K562 (cell line): ENCODE measurements around the gene GINS2. TPM values are rescaled to one million over a fixed set of nuclear protein-coding genes. Genes with fewer than 3 reads are reported as not detected.

Experiments used
- CBX8 ChIP-seq: fragments of 200-600 bp; sonication (generic); IDR thresholded peaks from 2 replicates; pipeline ENCODE4 v1.6.1; 2012; ENCODE audit warnings: borderline replicate concordance, mixed run types, low read depth, mild to moderate bottlenecking, moderate library complexity, mixed read lengths, low read length, control low read depth, inconsistent platforms; ENCODE audit not compliant: poor library complexity, severe bottlenecking; ENCODE audit errors: extremely low read depth
- CC2D1A ChIP-seq: fragments of 450-650 bp; IDR thresholded peaks from 2 replicates; pipeline ENCODE4 v1.6.1; 2017; ENCODE audit warnings: mild to moderate bottlenecking
- CUX1 ChIP-seq: fragments of 200-800 bp; sonication (Bioruptor generic); IDR thresholded peaks from 2 replicates; pipeline ENCODE4 v1.6.1; 2016; ENCODE audit warnings: missing genetic modification characterization, missing compliant biosample characterization
- EHMT2 ChIP-seq: fragments of 450-650 bp; IDR thresholded peaks from 2 replicates; pipeline ENCODE4 v1.6.1; 2018; ENCODE audit warnings: antibody characterized with exemption
- MCM2 ChIP-seq: fragments of 450-650 bp; IDR thresholded peaks from 2 replicates; pipeline ENCODE4 v1.6.1; 2017; ENCODE audit warnings: low read depth, mild to moderate bottlenecking
- PATZ1 ChIP-seq: fragments of 250-450 bp; sonication (Bioruptor Pico); IDR thresholded peaks from 2 replicates; pipeline ENCODE4 v1.5.0; 2020; ENCODE audit warnings: mild to moderate bottlenecking, borderline replicate concordance
- PHTF2 ChIP-seq: fragments of 250-450 bp; sonication (Bioruptor Pico); IDR thresholded peaks from 2 replicates; pipeline ENCODE4 v1.5.0; 2021; ENCODE audit warnings: mild to moderate bottlenecking
- PML ChIP-seq: IDR thresholded peaks from 2 replicates; pipeline ENCODE4 v1.6.1; 2012; ENCODE audit warnings: low read length, inconsistent platforms
- POLR2G ChIP-seq: fragments of 200-400 bp; formaldehyde crosslinking; IDR thresholded peaks from 2 replicates; pipeline ENCODE4 v1.6.1; 2017; ENCODE audit warnings: low read depth, mild to moderate bottlenecking, antibody characterized with exemption, low read length, moderate library complexity
- PRMT5 ChIP-seq: sonication (generic); formaldehyde crosslinking; IDR thresholded peaks from 2 replicates; pipeline ENCODE4 v1.5.0; 2020; ENCODE audit warnings: missing genetic modification reagents
- RBM15 ChIP-seq: fragments of 200-400 bp; formaldehyde crosslinking; IDR thresholded peaks from 2 replicates; pipeline ENCODE4 v1.6.1; 2018; ENCODE audit warnings: mild to moderate bottlenecking, low read length, moderate library complexity; ENCODE audit not compliant: insufficient read depth
- RBM17 ChIP-seq: fragments of 200-400 bp; formaldehyde crosslinking; IDR thresholded peaks from 2 replicates; pipeline ENCODE4 v1.6.1; 2017; ENCODE audit warnings: low read depth, mild to moderate bottlenecking, low read length, borderline replicate concordance
- TAF15 ChIP-seq: fragments of 200-400 bp; formaldehyde crosslinking; IDR thresholded peaks from 2 replicates; pipeline ENCODE4 v1.6.1; 2017; ENCODE audit warnings: mild to moderate bottlenecking, low read depth, low read length, moderate library complexity
- ZHX1 ChIP-seq: fragments of 150-350 bp; conservative IDR thresholded peaks from 2 replicates; pipeline ENCODE4 v1.6.1; 2014; ENCODE audit warnings: low read length
- ZKSCAN1 ChIP-seq: fragments of 150-350 bp; IDR thresholded peaks from 2 replicates; pipeline ENCODE4 v1.6.1; 2016; ENCODE audit warnings: low read depth, low read length
- ZNF224 ChIP-seq: sonication (generic); formaldehyde crosslinking; IDR thresholded peaks from 2 replicates; pipeline ENCODE4 v1.8.0; 2022; ENCODE audit warnings: mild to moderate bottlenecking, missing genetic modification reagents
- ZNF274 ChIP-seq: IDR thresholded peaks from 2 replicates; pipeline ENCODE4 v1.6.1; 2011; ENCODE audit warnings: low read depth, mild to moderate bottlenecking, low read length, moderate library complexity, borderline replicate concordance
- ZNF561 ChIP-seq: fragments of 450-650 bp; formaldehyde crosslinking; conservative IDR thresholded peaks from 2 replicates; pipeline ENCODE4 v1.4.0; 2020; ENCODE audit warnings: mild to moderate bottlenecking, moderate library complexity
- ZNF644 ChIP-seq: fragments of 200-800 bp; sonication (Bioruptor generic); IDR thresholded peaks from 2 replicates; pipeline ENCODE4 v1.6.1; 2016; ENCODE audit warnings: low read depth, missing genetic modification characterization, missing compliant biosample characterization
- polyA plus RNA-seq, 8 experiments: library from polyadenylated mRNA; depleted of rRNA in 4 of 8; stranded (reverse) in 5 of 8; unstranded in 3 of 8; fragments of >200 nt; fragmentation: Nextera tagmentation in 2 of 8; fragmentation: Illumina TruSeq in 1 of 8; extraction: Ambion mirVana in 2 of 8; extraction: Trizol in 1 of 8; gene quantifications; 2 replicates each; pipeline versions ENCODE4 v1.2.1 to v1.2.3, GENCODE V29; 2011 to 2014; ENCODE audit warnings: inconsistent platforms in 1 of 8, missing spikeins in 1 of 8
- total RNA-seq, 7 experiments: library from RNA; depleted of rRNA in 6 of 7; stranded (reverse); fragments of >200 nt in 6 of 7; fragmentation: Illumina TruSeq in 2 of 7; extraction: Trizol in 2 of 7; gene quantifications; 2 replicates each; pipeline versions ENCODE4 v1.2.1 to v1.2.3, GENCODE V29; 2011 to 2021; ENCODE audit warnings: low replicate concordance in 1 of 7

Gene GINS2
- total and polyA plus RNA-seq, 9 of the 15 experiments (the other 6 are each of a cell fraction or from before 2014, with no cell fraction given) = 40.4 to 76.2 (median 44.6) TPM

GRCh38 chr16:85688586-85689284 lies at the start of gene GINS2 (continued):
- no peak for TF ChIP-seq CBX8
- no peak for TF ChIP-seq PRMT5 (CRISPR knock-in tag)
- TF ChIP-seq ZNF644 (tag) = no peak
- no peak for TF ChIP-seq RBM15
- no peak for TF ChIP-seq CC2D1A
- peak; percentile 95 for TF ChIP-seq POLR2G
- no peak for TF ChIP-seq RBM17
- no peak for TF ChIP-seq ZNF561 (CRISPR knock-in tag)
- TF ChIP-seq CUX1 (CRISPR knock-in tag) = no peak
- no peak for TF ChIP-seq ZKSCAN1
- TF ChIP-seq ZNF224 = no peak
- TF ChIP-seq PATZ1 (CRISPR knock-in tag) = no peak
- 0 out of 2 replicates have a peak, but pooled peaks have one; percentile 50 for TF ChIP-seq PML
- no peak for TF ChIP-seq EHMT2
- no peak for TF ChIP-seq ZHX1
- no peak for TF ChIP-seq PHTF2 (CRISPR knock-in tag)
- no peak for TF ChIP-seq TAF15
- TF ChIP-seq MCM2 = no peak
- no peak for TF ChIP-seq ZNF274
